HEK293 (cell line): ENCODE results near the gene EXOSC2.

Experiments
- BCL11A ChIP-seq: fragments of 450-650 bp; formaldehyde crosslinking; IDR thresholded peaks from 2 replicates; pipeline ENCODE4 v1.5.1; 2016; ENCODE audit warnings: low read depth, missing biosample characterization, missing genetic modification characterization
- INSM2 ChIP-seq: fragments of 450-650 bp; formaldehyde crosslinking; IDR thresholded peaks from 2 replicates; pipeline ENCODE4 v1.5.1; 2016; ENCODE audit warnings: missing biosample characterization, missing genetic modification characterization
- KLF10 ChIP-seq: fragments of 450-650 bp; IDR thresholded peaks from 2 replicates; pipeline ENCODE4 v1.5.1; 2018; ENCODE audit warnings: missing biosample characterization, mild to moderate bottlenecking, missing genetic modification characterization
- PRDM1 ChIP-seq: fragments of 450-650 bp; formaldehyde crosslinking; IDR thresholded peaks from 2 replicates; pipeline ENCODE4; 2016; ENCODE audit warnings: missing biosample characterization, missing genetic modification characterization
- TRIM28 ChIP-seq: IDR thresholded peaks from 2 replicates; pipeline ENCODE4 v1.6.1; 2011; ENCODE audit warnings: low read length, control low read depth, borderline replicate concordance
- WT1 ChIP-seq: fragments of 450-650 bp; formaldehyde crosslinking; IDR thresholded peaks from 2 replicates; pipeline ENCODE4 v1.5.1; 2016; ENCODE audit warnings: missing biosample characterization, missing genetic modification characterization
- ZBTB1 ChIP-seq: fragments of 450-650 bp; formaldehyde crosslinking; IDR thresholded peaks from 2 replicates; pipeline ENCODE4 v1.5.1; 2016; ENCODE audit warnings: missing biosample characterization, missing genetic modification characterization
- ZEB2 ChIP-seq: fragments of 450-650 bp; formaldehyde crosslinking; IDR thresholded peaks from 2 replicates; pipeline ENCODE4 v1.5.1; 2016; ENCODE audit warnings: missing biosample characterization, missing genetic modification characterization
- ZFHX2 ChIP-seq: fragments of 450-650 bp; formaldehyde crosslinking; conservative IDR thresholded peaks from 2 replicates; pipeline ENCODE4 v1.5.1; 2016; ENCODE audit warnings: missing biosample characterization, missing genetic modification characterization
- ZNF114 ChIP-seq: fragments of 450-650 bp; formaldehyde crosslinking; IDR thresholded peaks from 2 replicates; pipeline ENCODE4 v1.5.0; 2017; ENCODE audit warnings: missing biosample characterization, missing genetic modification characterization
- ZNF16 ChIP-seq: fragments of 450-650 bp; formaldehyde crosslinking; IDR thresholded peaks from 2 replicates; pipeline ENCODE4 v1.5.1; 2016; ENCODE audit warnings: low read depth, missing biosample characterization, missing genetic modification characterization
- ZNF18 ChIP-seq: fragments of 450-650 bp; formaldehyde crosslinking; IDR thresholded peaks from 2 replicates; pipeline ENCODE4 v1.5.1; 2016; ENCODE audit warnings: missing biosample characterization, missing genetic modification characterization
- ZNF184 ChIP-seq: fragments of 450-650 bp; IDR thresholded peaks from 2 replicates; pipeline ENCODE4 v1.5.1; 2018; ENCODE audit warnings: missing biosample characterization, mild to moderate bottlenecking, missing genetic modification characterization
- ZNF248 ChIP-seq: fragments of 450-650 bp; formaldehyde crosslinking; IDR thresholded peaks from 2 replicates; pipeline ENCODE4 v1.5.1; 2017; ENCODE audit warnings: missing biosample characterization, missing genetic modification characterization
- ZNF302 ChIP-seq: fragments of 450-650 bp; formaldehyde crosslinking; IDR thresholded peaks from 2 replicates; pipeline ENCODE4 v1.5.1; 2016; ENCODE audit warnings: missing biosample characterization, missing genetic modification characterization, low read depth
- ZNF311 ChIP-seq: fragments of 450-650 bp; formaldehyde crosslinking; IDR thresholded peaks from 2 replicates; pipeline ENCODE4 v1.5.1; 2017; ENCODE audit warnings: missing biosample characterization, missing genetic modification characterization, borderline replicate concordance
- ZNF423 ChIP-seq: fragments of 450-650 bp; formaldehyde crosslinking; IDR thresholded peaks from 2 replicates; pipeline ENCODE4 v1.5.1; 2016; ENCODE audit warnings: missing biosample characterization, missing genetic modification characterization
- ZNF433 ChIP-seq: fragments of 450-650 bp; formaldehyde crosslinking; IDR thresholded peaks from 2 replicates; pipeline ENCODE4 v1.5.1; 2016; ENCODE audit warnings: missing biosample characterization, missing genetic modification characterization, low read depth
- ZNF473 ChIP-seq: fragments of 450-650 bp; formaldehyde crosslinking; IDR thresholded peaks from 2 replicates; pipeline ENCODE4 v1.5.1; 2017; ENCODE audit warnings: missing biosample characterization, missing genetic modification characterization
- ZNF555 ChIP-seq: fragments of 450-650 bp; formaldehyde crosslinking; conservative IDR thresholded peaks from 2 replicates; pipeline ENCODE4 v1.5.1; 2017; ENCODE audit warnings: missing biosample characterization, mild to moderate bottlenecking, missing genetic modification characterization, inconsistent platforms
- ZNF560 ChIP-seq: fragments of 450-650 bp; formaldehyde crosslinking; IDR thresholded peaks from 2 replicates; pipeline ENCODE4 v1.5.1; 2017; ENCODE audit warnings: missing biosample characterization, missing genetic modification characterization, borderline replicate concordance
- ZNF596 ChIP-seq: fragments of 450-650 bp; IDR thresholded peaks from 2 replicates; pipeline ENCODE4 v1.5.0; 2018; ENCODE audit warnings: missing biosample characterization, mild to moderate bottlenecking, missing genetic modification characterization, moderate library complexity
- ZNF626 ChIP-seq: fragments of 450-650 bp; sonication (Bioruptor Pico); formaldehyde crosslinking; IDR thresholded peaks from 2 replicates; pipeline ENCODE4 v1.5.1; 2018; ENCODE audit warnings: missing biosample characterization, missing genetic modification characterization, inconsistent platforms
- ZNF664 ChIP-seq: fragments of 450-650 bp; formaldehyde crosslinking; IDR thresholded peaks from 2 replicates; pipeline ENCODE4 v1.5.1; 2016; ENCODE audit warnings: missing biosample characterization, missing genetic modification characterization
- ZNF701 ChIP-seq: fragments of 450-650 bp; formaldehyde crosslinking; IDR thresholded peaks from 2 replicates; pipeline ENCODE4 v1.5.1; 2016; ENCODE audit warnings: missing biosample characterization, missing genetic modification characterization
- ZNF768 ChIP-seq: fragments of 450-650 bp; formaldehyde crosslinking; IDR thresholded peaks from 2 replicates; pipeline ENCODE4 v1.5.1; 2018; ENCODE audit warnings: missing biosample characterization, mild to moderate bottlenecking, missing genetic modification characterization
- ZNF777 ChIP-seq: fragments of 450-650 bp; formaldehyde crosslinking; IDR thresholded peaks from 2 replicates; pipeline ENCODE4 v1.5.1; 2017; ENCODE audit warnings: missing biosample characterization, missing genetic modification characterization, borderline replicate concordance
- ZNF791 ChIP-seq: fragments of 450-650 bp; formaldehyde crosslinking; IDR thresholded peaks from 2 replicates; pipeline ENCODE4 v1.5.1; 2016; ENCODE audit warnings: missing biosample characterization, missing genetic modification characterization
- ZNF792 ChIP-seq: fragments of 450-650 bp; formaldehyde crosslinking; IDR thresholded peaks from 2 replicates; pipeline ENCODE4 v1.5.1; 2016; ENCODE audit warnings: missing biosample characterization, missing genetic modification characterization
- TF ChIP-seq, protein P1 (sequence below): fragments of 450-650 bp; formaldehyde crosslinking; IDR thresholded peaks from 2 replicates; pipeline ENCODE4 v1.5.1; 2016; ENCODE audit warnings: missing biosample characterization, missing genetic modification characterization
- TF ChIP-seq, protein P2 (sequence below): fragments of 450-650 bp; formaldehyde crosslinking; IDR thresholded peaks from 2 replicates; pipeline ENCODE4 v1.5.1; 2016; ENCODE audit warnings: missing biosample characterization, missing genetic modification characterization
- TF ChIP-seq, protein P3 (sequence below): fragments of 450-650 bp; formaldehyde crosslinking; IDR thresholded peaks from 2 replicates; pipeline ENCODE4 v1.5.1; 2017; ENCODE audit warnings: missing biosample characterization, missing genetic modification characterization

The EXOSC2 gene

GRCh38 chr9:130681769-130682420 lies 11.7 kb upstream of the EXOSC2 start (continued):
- TF ChIP-seq ZNF16 (tag by site-specific recombination) = no peak
- no peak for TF ChIP-seq ZNF768 (tag by site-specific recombination)
- no peak for TF ChIP-seq ZNF626
- no peak for TF ChIP-seq ZNF664 (tag by site-specific recombination)
- no peak for TF ChIP-seq ZNF18 (tag by site-specific recombination)
- peak; percentile 80 for TF ChIP-seq ZFHX2
- TF ChIP-seq, protein P1, sequence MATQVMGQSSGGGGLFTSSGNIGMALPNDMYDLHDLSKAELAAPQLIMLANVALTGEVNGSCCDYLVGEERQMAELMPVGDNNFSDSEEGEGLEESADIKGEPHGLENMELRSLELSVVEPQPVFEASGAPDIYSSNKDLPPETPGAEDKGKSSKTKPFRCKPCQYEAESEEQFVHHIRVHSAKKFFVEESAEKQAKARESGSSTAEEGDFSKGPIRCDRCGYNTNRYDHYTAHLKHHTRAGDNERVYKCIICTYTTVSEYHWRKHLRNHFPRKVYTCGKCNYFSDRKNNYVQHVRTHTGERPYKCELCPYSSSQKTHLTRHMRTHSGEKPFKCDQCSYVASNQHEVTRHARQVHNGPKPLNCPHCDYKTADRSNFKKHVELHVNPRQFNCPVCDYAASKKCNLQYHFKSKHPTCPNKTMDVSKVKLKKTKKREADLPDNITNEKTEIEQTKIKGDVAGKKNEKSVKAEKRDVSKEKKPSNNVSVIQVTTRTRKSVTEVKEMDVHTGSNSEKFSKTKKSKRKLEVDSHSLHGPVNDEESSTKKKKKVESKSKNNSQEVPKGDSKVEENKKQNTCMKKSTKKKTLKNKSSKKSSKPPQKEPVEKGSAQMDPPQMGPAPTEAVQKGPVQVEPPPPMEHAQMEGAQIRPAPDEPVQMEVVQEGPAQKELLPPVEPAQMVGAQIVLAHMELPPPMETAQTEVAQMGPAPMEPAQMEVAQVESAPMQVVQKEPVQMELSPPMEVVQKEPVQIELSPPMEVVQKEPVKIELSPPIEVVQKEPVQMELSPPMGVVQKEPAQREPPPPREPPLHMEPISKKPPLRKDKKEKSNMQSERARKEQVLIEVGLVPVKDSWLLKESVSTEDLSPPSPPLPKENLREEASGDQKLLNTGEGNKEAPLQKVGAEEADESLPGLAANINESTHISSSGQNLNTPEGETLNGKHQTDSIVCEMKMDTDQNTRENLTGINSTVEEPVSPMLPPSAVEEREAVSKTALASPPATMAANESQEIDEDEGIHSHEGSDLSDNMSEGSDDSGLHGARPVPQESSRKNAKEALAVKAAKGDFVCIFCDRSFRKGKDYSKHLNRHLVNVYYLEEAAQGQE (tag by site-specific recombination) = no peak
- 0 out of 2 replicates have a peak, but pooled peaks have one; percentile 38 for TF ChIP-seq ZEB2 (tag by site-specific recombination)
- no peak for TF ChIP-seq ZNF596 (tag by site-specific recombination)
- no peak for TF ChIP-seq ZBTB1
- no peak for TF ChIP-seq ZNF560
- no peak for TF ChIP-seq ZNF248
- no peak for TF ChIP-seq ZNF791
- no peak for TF ChIP-seq ZNF433 (tag by site-specific recombination)
- TF ChIP-seq ZNF777 = peak; percentile 41; the same call in 1 of the 2 replicates
- no peak for TF ChIP-seq TRIM28
- TF ChIP-seq WT1 (tag by site-specific recombination) = no peak
- no peak for TF ChIP-seq ZNF555
- peak; percentile 15; the same call in 1 of the 2 replicates for TF ChIP-seq INSM2 (tag by site-specific recombination)
- no peak for TF ChIP-seq ZNF114 (tag by site-specific recombination)
- TF ChIP-seq ZNF473 = no peak
- TF ChIP-seq, protein P2, sequence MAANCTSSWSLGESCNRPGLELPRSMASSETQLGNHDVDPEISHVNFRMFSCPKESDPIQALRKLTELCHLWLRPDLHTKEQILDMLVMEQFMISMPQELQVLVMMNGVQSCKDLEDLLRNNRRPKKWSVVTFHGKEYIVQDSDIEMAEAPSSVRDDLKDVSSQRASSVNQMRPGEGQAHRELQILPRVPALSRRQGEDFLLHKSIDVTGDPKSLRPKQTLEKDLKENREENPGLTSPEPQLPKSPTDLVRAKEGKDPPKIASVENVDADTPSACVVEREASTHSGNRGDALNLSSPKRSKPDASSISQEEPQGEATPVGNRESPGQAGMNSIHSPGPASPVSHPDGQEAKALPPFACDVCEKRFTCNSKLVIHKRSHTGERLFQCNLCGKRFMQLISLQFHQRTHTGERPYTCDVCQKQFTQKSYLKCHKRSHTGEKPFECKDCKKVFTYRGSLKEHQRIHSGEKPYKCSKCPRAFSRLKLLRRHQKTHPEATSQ = no peak
- TF ChIP-seq ZNF792 (tag by site-specific recombination) = no peak
- TF ChIP-seq, protein P3, sequence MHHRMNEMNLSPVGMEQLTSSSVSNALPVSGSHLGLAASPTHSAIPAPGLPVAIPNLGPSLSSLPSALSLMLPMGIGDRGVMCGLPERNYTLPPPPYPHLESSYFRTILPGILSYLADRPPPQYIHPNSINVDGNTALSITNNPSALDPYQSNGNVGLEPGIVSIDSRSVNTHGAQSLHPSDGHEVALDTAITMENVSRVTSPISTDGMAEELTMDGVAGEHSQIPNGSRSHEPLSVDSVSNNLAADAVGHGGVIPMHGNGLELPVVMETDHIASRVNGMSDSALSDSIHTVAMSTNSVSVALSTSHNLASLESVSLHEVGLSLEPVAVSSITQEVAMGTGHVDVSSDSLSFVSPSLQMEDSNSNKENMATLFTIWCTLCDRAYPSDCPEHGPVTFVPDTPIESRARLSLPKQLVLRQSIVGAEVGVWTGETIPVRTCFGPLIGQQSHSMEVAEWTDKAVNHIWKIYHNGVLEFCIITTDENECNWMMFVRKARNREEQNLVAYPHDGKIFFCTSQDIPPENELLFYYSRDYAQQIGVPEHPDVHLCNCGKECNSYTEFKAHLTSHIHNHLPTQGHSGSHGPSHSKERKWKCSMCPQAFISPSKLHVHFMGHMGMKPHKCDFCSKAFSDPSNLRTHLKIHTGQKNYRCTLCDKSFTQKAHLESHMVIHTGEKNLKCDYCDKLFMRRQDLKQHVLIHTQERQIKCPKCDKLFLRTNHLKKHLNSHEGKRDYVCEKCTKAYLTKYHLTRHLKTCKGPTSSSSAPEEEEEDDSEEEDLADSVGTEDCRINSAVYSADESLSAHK (tag by site-specific recombination) = no peak
- TF ChIP-seq ZNF423 (tag by site-specific recombination) = no peak
- no peak for TF ChIP-seq ZNF184
- no peak for TF ChIP-seq ZNF701 (tag by site-specific recombination)
- TF ChIP-seq BCL11A = peak; percentile 32; the same call in 1 of the 2 replicates
- no peak for TF ChIP-seq PRDM1 (tag by site-specific recombination)
- no peak for TF ChIP-seq ZNF311
- no peak for TF ChIP-seq KLF10 (tag by site-specific recombination)
- no peak for TF ChIP-seq ZNF302 (tag by site-specific recombination)
